IMR-90 (cell line): ENCODE data around the gene LAMA5. TPM values are rescaled to one million over a fixed set of nuclear protein-coding genes. Genes with fewer than 3 reads are reported as not detected.

Experiments
- ATAC-seq: fragments of 200-7000 bp; cut with Tn5 transposase; 2 replicates; pipeline ENCODE4 v1.9.1; 2020; ENCODE audit warnings: low read depth, mild to moderate bottlenecking, moderate library complexity
- BruUV-seq: library from RNA; stranded (reverse); fragments of 400-500 nt; replicated peaks from 2 replicates; lab custom pipeline; 2021; lab: Mats Ljungman, UMichigan
- CTCF ChIA-PET: fragments of 300-600 bp; formaldehyde crosslinking; extraction: SDS; loops from one replicate; lab custom pipeline; 2021; ENCODE audit warnings: antibody characterized with exemption; lab: Yijun Ruan, JAX
- POLR2A ChIA-PET: fragments of 300-600 bp; sonication (Branson Sonifier 250); formaldehyde crosslinking; loops from one replicate; lab custom pipeline; 2022; ENCODE audit warnings: antibody characterized with exemption; ENCODE audit not compliant: unreplicated experiment; lab: Charles Lee
- DNase-seq: peaks from one replicate; pipeline ENCODE4 v3.0.0; 2013
- H2AFZ ChIP-seq: replicated peaks from 2 replicates; pipeline ENCODE3; 2013; ENCODE audit warnings: low read length, mild to moderate bottlenecking; ENCODE audit not compliant: poor library complexity
- H2AK5ac ChIP-seq: 2 replicates; pipeline ENCODE4 v1.6.1; 2013; ENCODE audit warnings: low read depth, low read length, inconsistent platforms
- H2AK9ac ChIP-seq: replicated peaks from 2 replicates; pipeline ENCODE3; 2013; ENCODE audit warnings: mild to moderate bottlenecking, low read depth, low read length, moderate library complexity; ENCODE audit not compliant: poor library complexity
- H2BK120ac ChIP-seq: 2 replicates; pipeline ENCODE4 v1.6.1; 2013; ENCODE audit warnings: low read depth, low read length, inconsistent platforms
- H2BK15ac ChIP-seq: 3 replicates; pipeline ENCODE4 v1.6.1; 2013; ENCODE audit warnings: low read depth, low read length, inconsistent platforms
- H2BK20ac ChIP-seq: 2 replicates; pipeline ENCODE4 v1.6.1; 2013; ENCODE audit warnings: low read depth, mild to moderate bottlenecking, inconsistent platforms, low read length, moderate library complexity
- H2BK5ac ChIP-seq: 2 replicates; pipeline ENCODE4 v1.6.1; 2013; ENCODE audit warnings: mild to moderate bottlenecking, low read depth, low read length, inconsistent platforms; ENCODE audit not compliant: poor library complexity, severe bottlenecking
- H3K14ac ChIP-seq: replicated peaks from 2 replicates; pipeline ENCODE4 v1.6.1; 2013; ENCODE audit warnings: low read depth, low read length, inconsistent platforms
- H3K18ac ChIP-seq: 2 replicates; pipeline ENCODE4 v1.6.1; 2013; ENCODE audit warnings: low read depth, low read length, control low read depth
- H3K23ac ChIP-seq: 2 replicates; pipeline ENCODE4 v1.6.1; 2013; ENCODE audit warnings: low read depth, low read length, inconsistent platforms
- H3K27ac ChIP-seq: 2 replicates; pipeline ENCODE4 v1.5.1; 2013; ENCODE audit warnings: mild to moderate bottlenecking, control low read depth, low read length; ENCODE audit not compliant: insufficient read depth
- H3K27me3 ChIP-seq: 2 replicates; pipeline ENCODE4 v1.6.1; 2013; ENCODE audit warnings: low read length; ENCODE audit not compliant: control insufficient read depth, insufficient read depth
- H3K36me3 ChIP-seq: 2 replicates; pipeline ENCODE4 v1.6.1; 2013; ENCODE audit warnings: low read length, mixed read lengths; ENCODE audit not compliant: control insufficient read depth, insufficient read depth
- H3K4ac ChIP-seq: 2 replicates; pipeline ENCODE4 v1.6.1; 2013; ENCODE audit warnings: low read depth, low read length, inconsistent platforms
- H3K4me1 ChIP-seq: 2 replicates; pipeline ENCODE4 v1.6.1; 2013; ENCODE audit warnings: low read length, mixed read lengths; ENCODE audit not compliant: control insufficient read depth, insufficient read depth
- H3K4me2 ChIP-seq: 2 replicates; pipeline ENCODE4 v1.6.1; 2013; ENCODE audit warnings: low read depth, mild to moderate bottlenecking, control low read depth, low read length, moderate library complexity
- H3K4me3 ChIP-seq: 2 replicates; pipeline ENCODE4 v1.5.1; 2013; ENCODE audit warnings: low read depth, mild to moderate bottlenecking, control low read depth, low read length, moderate library complexity; ENCODE audit not compliant: insufficient read depth
- H3K56ac ChIP-seq: 2 replicates; pipeline ENCODE4 v1.6.1; 2013; ENCODE audit warnings: low read length, inconsistent platforms; ENCODE audit not compliant: insufficient read depth; ENCODE audit errors: extremely low read depth
- H3K79me1 ChIP-seq, 2 experiments: 2 replicates each; pipeline ENCODE4 v1.6.1; 2013; ENCODE audit warnings: low read length in 2 of 2, inconsistent platforms in 1 of 2, low read depth in 1 of 2
- H3K9ac ChIP-seq: 2 replicates; pipeline ENCODE4 v1.6.1; 2013; ENCODE audit warnings: low read depth, low read length, control low read depth
- H3K9me1 ChIP-seq: 2 replicates; pipeline ENCODE4 v1.6.1; 2013; ENCODE audit warnings: low read length, inconsistent platforms; ENCODE audit not compliant: insufficient read depth
- H3K9me3 ChIP-seq: 2 replicates; pipeline ENCODE4 v1.6.1; 2013; ENCODE audit warnings: low read length; ENCODE audit not compliant: control insufficient read depth, insufficient read depth
- H4K20me1 ChIP-seq: 2 replicates; pipeline ENCODE4 v1.6.1; 2013; ENCODE audit warnings: low read length, inconsistent platforms; ENCODE audit not compliant: insufficient read depth
- H4K5ac ChIP-seq: 2 replicates; pipeline ENCODE4 v1.6.1; 2013; ENCODE audit warnings: mild to moderate bottlenecking, low read depth, low read length, control low read depth
- H4K8ac ChIP-seq, 2 experiments: 2 replicates each; pipeline ENCODE4 v1.6.1; 2013; ENCODE audit warnings: low read depth in 2 of 2, low read length in 2 of 2, control low read depth in 1 of 2, inconsistent platforms in 1 of 2
- H4K91ac ChIP-seq: 2 replicates; pipeline ENCODE4 v1.6.1; 2013; ENCODE audit warnings: low read depth, low read length, inconsistent platforms; ENCODE audit not compliant: insufficient read depth
- BHLHE40 ChIP-seq: fragments of 150-350 bp; IDR thresholded peaks from 2 replicates; pipeline ENCODE4 v1.6.1; 2016; ENCODE audit warnings: mild to moderate bottlenecking, low read depth, low read length
- CEBPB ChIP-seq: IDR thresholded peaks from 2 replicates; pipeline ENCODE4 v1.6.1; 2012; ENCODE audit warnings: low read depth, low read length, improper control_type of control experiment
- FOS ChIP-seq: fragments of 150-350 bp; IDR thresholded peaks from 2 replicates; pipeline ENCODE4 v1.6.1; 2016; ENCODE audit warnings: low read depth, low read length
- MAZ ChIP-seq: IDR thresholded peaks from 2 replicates; pipeline ENCODE4 v1.6.1; 2012; ENCODE audit warnings: low read depth, mild to moderate bottlenecking, low read length, improper control_type of control experiment, moderate library complexity, borderline replicate concordance
- RAD21 ChIP-seq: IDR thresholded peaks from 2 replicates; pipeline ENCODE4 v1.6.1; 2012; ENCODE audit warnings: low read length, improper control_type of control experiment
- WGBS, 2 experiments: methylation state at CpG; one replicate each; pipeline versions ENCODE4 v1.1.5 to v1.1.7; 2013; ENCODE audit warnings: missing lambda C conversion rate in 2 of 2; ENCODE audit not compliant: insufficient read length in 1 of 2; ENCODE audit errors: extremely low coverage in 2 of 2; 5-methylcytosine and 5-hydroxymethylcytosine counted together
- dilution Hi-C: fragments of 300-500 bp; cut with HindIII; formaldehyde crosslinking; loops from one replicate; pipeline ENCODE4 v1.14.3; 2018; ENCODE audit warnings: low sequenced_read_pairs; ENCODE audit not compliant: unreplicated experiment
- in situ Hi-C: fragments of 300-500 bp; cut with MboI; formaldehyde crosslinking; loops from 3 replicates; pipeline ENCODE4 v1.14.3; 2019; ENCODE audit warnings: low sequenced_read_pairs, inconsistent platforms, mixed read lengths
- intact Hi-C: fragments of 100-400 bp; cut with micrococcal nuclease; formaldehyde crosslinking; loops from 2 replicates; pipeline ENCODE4 v1.10.0; 2022
- polyA plus RNA-seq, 3 experiments: library from polyadenylated mRNA; depleted of rRNA; stranded (reverse); fragments of >200 nt; gene quantifications; 2 replicates each; pipeline ENCODE4 v1.2.3, GENCODE V29; 2012; ENCODE audit warnings: low replicate concordance in 1 of 3
- total RNA-seq: library from RNA; depleted of rRNA; stranded (reverse); fragments of >200 nt; gene quantifications from 2 replicates; pipeline ENCODE4 v1.2.3, GENCODE V29; 2012

LAMA5 gene
- total and polyA plus RNA-seq, 2 of the 4 experiments (the other 2 are of a cell fraction) = 0.90 to 7.3 TPM

DNA sequence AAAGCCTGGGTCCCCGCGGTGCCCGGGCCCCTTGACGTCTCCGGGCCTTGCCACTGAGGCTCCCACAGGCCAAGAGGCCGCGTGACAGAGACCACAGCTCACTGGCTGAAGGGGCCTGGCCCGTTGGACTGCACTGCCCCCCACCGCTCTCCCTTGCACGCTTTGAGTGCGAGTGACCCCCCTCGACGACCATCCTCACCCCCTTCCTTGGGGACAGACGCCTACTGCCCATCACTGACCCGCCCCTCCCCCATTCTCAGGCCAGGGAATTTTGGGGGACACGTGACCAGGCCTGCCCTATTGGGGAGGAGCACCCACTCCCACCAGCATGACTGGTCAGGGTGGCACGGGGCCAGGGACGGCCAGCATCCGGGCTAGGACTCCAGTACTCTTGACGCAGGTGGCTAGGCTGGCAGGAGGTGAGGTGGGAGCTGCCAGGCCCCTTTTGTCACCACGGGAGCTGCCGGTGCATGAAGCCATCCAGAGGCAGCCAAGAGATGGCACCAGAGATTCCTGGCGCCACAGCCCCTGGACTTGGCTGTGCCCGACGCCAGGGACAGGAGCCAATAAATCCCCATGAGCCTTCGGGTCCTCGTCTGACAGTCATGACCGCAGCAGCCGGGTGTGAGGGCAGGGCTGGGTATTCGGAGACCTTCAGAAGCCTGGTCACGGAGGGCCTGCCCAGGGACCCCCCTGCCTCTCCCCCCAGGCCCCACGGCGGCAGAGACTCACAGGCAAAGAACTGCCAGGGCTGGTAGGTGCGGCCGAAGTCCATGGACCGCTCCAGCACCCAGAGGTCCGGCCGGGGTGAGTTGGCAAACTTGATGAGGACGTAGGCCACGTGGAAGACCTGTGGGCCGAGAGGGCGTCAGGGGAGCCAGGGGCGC is 14.5 kb downstream of the LAMA5 start:
- Histone ChIP-seq H2AK5ac (no peak overlapping the region), H3K18ac (no peak overlapping the region), H2BK15ac (no peak overlapping the region), H3K4ac (no peak overlapping the region), H2BK120ac (no peak overlapping the region), H2BK5ac (no peak overlapping the region), H3K9me3 (no peaks in the 10 kb centered on the region), H3K14ac (no peak overlapping the region), H2AFZ (no peak overlapping the region), H3K4me1 (peaks cover 25% of the 10 kb centered on the region), H3K23ac (no peak overlapping the region), H3K4me3 (no peak overlapping the region), H4K8ac (no peak overlapping the region), H2AK9ac (no peak overlapping the region), H4K91ac (no peak overlapping the region), H2BK20ac (no peak overlapping the region), H4K20me1 (no peaks in the 10 kb centered on the region), H3K27me3 (no peaks in the 10 kb centered on the region), H3K9me1 (no peaks in the 10 kb centered on the region), H3K9ac (no peak overlapping the region), H3K4me2 (no peak overlapping the region), H3K36me3 (peaks cover 9% of the 10 kb centered on the region; the same call in 1 of the 2 replicates), H4K5ac (no peak overlapping the region), H3K56ac (no peak overlapping the region), H3K79me1 (no peaks in the 10 kb centered on the region), H3K27ac (no peak overlapping the region)
- ATAC-seq (no peak), DNase-seq (no peak)
- no peak for TF ChIP-seq RAD21
- TF ChIP-seq FOS = no peak
- TF ChIP-seq MAZ = no peak
- TF ChIP-seq CEBPB = no peak
- TF ChIP-seq BHLHE40 = no peak
- ChIA-PET CTCF (no interaction called here), POLR2A (no interaction called here)
- dilution Hi-C loops (no loop called here), in situ Hi-C loops (no loop called here), intact Hi-C loops (no loop called here)
- 86% methylated on average over 12 of the region's 43 CpGs; no CpG with 5 or more reads in 1 of the 2 experiments for WGBS, 2 experiments
- BruUV-seq = no TSS peak
